Neutrophil (primary cell): ENCODE measurements around the gene LHX4.

Experiments used
- H3K27ac ChIP-seq: fragments of 200-600 bp; sonication (generic); 2 replicates; pipeline ENCODE4 v1.5.1; 2016; ENCODE audit warnings: mild to moderate bottlenecking, moderate library complexity
- H3K27me3 ChIP-seq: fragments of 200-600 bp; sonication (generic); 2 replicates; pipeline ENCODE4 v1.6.0; 2016; ENCODE audit warnings: mild to moderate bottlenecking
- H3K36me3 ChIP-seq: fragments of 200-600 bp; sonication (generic); 2 replicates; pipeline ENCODE4 v1.5.1; 2017
- H3K4me1 ChIP-seq, 2 experiments: fragments of 200-600 bp in 1 of 2; sonication (generic) in 1 of 2; 1 replicate in 1 of 2; 2 replicates in 1 of 2; pipeline versions ENCODE4 v1.5.1 to v1.6.1; 2013 to 2016; ENCODE audit warnings: low read depth in 1 of 2, low read length in 1 of 2, mild to moderate bottlenecking in 1 of 2, moderate library complexity in 1 of 2; ENCODE audit not compliant: control insufficient read depth in 1 of 2, insufficient read depth in 1 of 2
- H3K4me3 ChIP-seq, 2 experiments: fragments of 200-600 bp in 1 of 2; sonication (generic) in 1 of 2; 1 replicate in 1 of 2; 2 replicates in 1 of 2; pipeline ENCODE4 v1.5.1; 2013 to 2016; ENCODE audit warnings: low read depth in 1 of 2, low read length in 1 of 2, mild to moderate bottlenecking in 1 of 2, moderate library complexity in 1 of 2
- H3K9me3 ChIP-seq: fragments of 200-600 bp; sonication (generic); 2 replicates; pipeline ENCODE4 v1.5.1; 2016
- CTCF ChIP-seq: fragments of 200-600 bp; sonication (generic); IDR thresholded peaks from 2 replicates; pipeline ENCODE4 v1.5.1; 2016; ENCODE audit warnings: antibody characterized with exemption

LHX4 gene

GRCh38 chr1:180228648-180229482, 1.2 kb upstream of the LHX4 start:
- Histone ChIP-seq H3K4me3 (peak overlapping the region; percentile 69 to 80), H3K9me3 (no peaks in the 10 kb centered on the region), H3K27ac (no peak overlapping the region), H3K27me3 (peaks cover 100% of the 10 kb centered on the region), H3K4me1 (peaks cover 38 to 58% of the 10 kb centered on the region in 2 experiments), H3K36me3 (no peaks in the 10 kb centered on the region)
- TF ChIP-seq CTCF, result no peak

GRCh38 chr1:180230416-180230790, 339 bp downstream of the LHX4 start:
- H3K27me3 ChIP-seq, result peaks cover 100% of the 10 kb centered on the region
- H3K4me3 ChIP-seq, result peak overlapping the region; percentile 69 to 80
- TF ChIP-seq CTCF, result no peak
- no peaks in the 10 kb centered on the region for H3K9me3 ChIP-seq
- no peak overlapping the region for H3K27ac ChIP-seq
- H3K4me1 ChIP-seq, result peaks cover 53 to 73% of the 10 kb centered on the region in 2 experiments
- H3K36me3 ChIP-seq, result no peaks in the 10 kb centered on the region

- peak overlapping the region; percentile 69 to 80 for H3K4me3 ChIP-seq
- H3K27ac ChIP-seq, result no peak overlapping the region
- H3K27me3 ChIP-seq, result peaks cover 100% of the 10 kb centered on the region
- H3K36me3 ChIP-seq, result no peaks in the 10 kb centered on the region
- peaks cover 58 to 79% of the 10 kb centered on the region in 2 experiments for H3K4me1 ChIP-seq
- TF ChIP-seq CTCF, result no peak
- H3K9me3 ChIP-seq, result no peaks in the 10 kb centered on the region
These were observed 884 bp downstream of the LHX4 start for GRCh38 chr1:180230791-180231505.

- Histone ChIP-seq H3K9me3 (no peaks in the 10 kb centered on the region), H3K4me1 (peaks cover 64 to 84% of the 10 kb centered on the region in 2 experiments), H3K27ac (no peak overlapping the region), H3K27me3 (peaks cover 100% of the 10 kb centered on the region), H3K36me3 (no peaks in the 10 kb centered on the region), H3K4me3 (peak overlapping the region; percentile 69 to 80)
- TF ChIP-seq CTCF, result no peak
These were observed 1.4 kb downstream of the LHX4 start for GRCh38 chr1:180231506-180231921.

GRCh38 chr1:180231936-180232335, 1.9 kb downstream of the LHX4 start:
- peak overlapping the region; percentile 69 to 80 for H3K4me3 ChIP-seq
- H3K27ac ChIP-seq, result no peak overlapping the region
- TF ChIP-seq CTCF, result no peak
- H3K27me3 ChIP-seq, result peaks cover 100% of the 10 kb centered on the region
- no peaks in the 10 kb centered on the region for H3K36me3 ChIP-seq
- peaks cover 64 to 88% of the 10 kb centered on the region in 2 experiments for H3K4me1 ChIP-seq
- H3K9me3 ChIP-seq, result no peaks in the 10 kb centered on the region
